Colon (tissue), 2 donors: Measurements from ENCODE around the gene MAP2K1.
"Not testable (repeated sequence)": the region's sequence is repeated elsewhere in the genome, so short reads cannot be mapped to it uniquely, and the experiment has no call there.

Source experiments
- FAIRE-seq: peaks from 2 replicates; lab custom pipeline; 2012; peaks lifted over from hg19 to GRCh38; lab: Jason Lieb, UNC
- donor health status: control.
- donor health status: control.

Gene MAP2K1

DNA sequence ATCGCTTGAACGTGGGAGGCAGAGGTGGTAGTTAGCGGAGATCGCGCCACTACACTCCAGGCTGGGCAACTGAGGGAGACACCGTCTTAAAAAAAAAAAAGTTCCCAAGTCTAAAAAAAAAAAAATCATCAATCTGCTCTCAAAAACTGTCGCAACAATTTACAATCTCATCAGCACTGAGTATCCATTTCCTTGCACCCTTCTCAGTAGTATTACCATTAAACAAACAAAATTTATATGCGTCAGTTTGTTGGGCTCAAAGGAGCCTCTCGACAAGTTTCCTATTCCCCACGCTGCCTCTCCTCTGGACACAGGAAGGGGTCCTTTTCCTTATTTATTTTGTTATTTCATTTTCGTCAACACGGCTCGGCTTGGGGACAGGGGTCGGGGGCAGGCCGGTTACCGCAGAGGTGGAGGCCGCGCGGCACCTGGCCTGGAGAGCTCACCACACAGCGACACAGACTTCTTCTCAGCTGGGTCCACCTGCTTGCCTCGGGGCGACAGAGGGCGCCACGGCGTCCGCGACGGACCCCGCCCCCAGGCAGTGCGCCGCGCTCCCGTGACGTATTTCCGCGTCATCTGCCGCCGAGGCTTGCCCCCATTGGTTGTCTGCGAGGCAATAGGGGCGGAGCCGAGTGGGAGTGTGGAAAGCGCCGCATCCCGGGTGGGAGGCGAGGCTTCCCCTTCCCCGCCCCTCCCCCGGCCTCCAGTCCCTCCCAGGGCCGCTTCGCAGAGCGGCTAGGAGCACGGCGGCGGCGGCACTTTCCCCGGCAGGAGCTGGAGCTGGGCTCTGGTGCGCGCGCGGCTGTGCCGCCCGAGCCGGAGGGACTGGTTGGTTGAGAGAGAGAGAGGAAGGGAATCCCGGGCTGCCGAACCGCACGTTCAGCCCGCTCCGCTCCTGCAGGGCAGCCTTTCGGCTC lies at the start of gene MAP2K1:
Gene MAP2K1 (plus strand): TSS at position 709 of the 920 bp plus-strand sequence. CDS start 436 bp downstream, outside the sequence.
- FAIRE-seq = no peak

DNA sequence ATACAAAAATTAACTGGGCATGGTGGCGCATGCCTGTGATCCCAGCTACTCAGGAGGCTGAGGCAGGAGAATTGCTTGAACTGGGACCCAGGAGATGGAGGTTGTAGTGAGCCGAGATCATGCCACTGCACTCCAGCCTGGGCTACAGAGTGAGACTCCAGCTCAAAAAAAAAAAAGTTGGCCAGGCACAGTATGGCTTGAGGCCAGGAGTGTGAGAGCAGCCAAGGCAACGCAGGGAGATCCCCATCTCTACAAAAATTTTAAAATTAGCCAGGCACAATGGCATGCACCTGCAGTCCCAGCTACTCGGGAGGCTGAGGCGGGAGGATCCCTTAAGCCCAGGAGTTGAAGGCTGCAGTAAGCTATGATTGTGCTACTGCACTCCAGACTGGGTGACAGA lies 38.2 kb upstream of the MAP2K1 start:
- FAIRE-seq = not testable (repeated sequence)

DNA sequence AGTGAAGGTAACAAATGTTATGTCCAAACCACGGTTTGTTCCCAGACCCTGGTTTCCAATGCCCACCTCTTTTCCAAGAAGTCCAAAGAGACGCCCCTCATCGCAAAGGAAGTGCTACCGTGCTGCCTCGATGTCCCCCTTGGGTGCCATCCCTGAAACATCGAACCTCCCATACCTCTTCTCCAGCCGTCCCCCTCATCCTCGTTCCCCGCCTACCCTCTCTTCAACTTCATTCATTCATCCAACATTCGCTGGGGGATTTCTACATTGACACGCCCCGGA lies 30.7 kb upstream of the MAP2K1 start:
- no peak for FAIRE-seq

DNA sequence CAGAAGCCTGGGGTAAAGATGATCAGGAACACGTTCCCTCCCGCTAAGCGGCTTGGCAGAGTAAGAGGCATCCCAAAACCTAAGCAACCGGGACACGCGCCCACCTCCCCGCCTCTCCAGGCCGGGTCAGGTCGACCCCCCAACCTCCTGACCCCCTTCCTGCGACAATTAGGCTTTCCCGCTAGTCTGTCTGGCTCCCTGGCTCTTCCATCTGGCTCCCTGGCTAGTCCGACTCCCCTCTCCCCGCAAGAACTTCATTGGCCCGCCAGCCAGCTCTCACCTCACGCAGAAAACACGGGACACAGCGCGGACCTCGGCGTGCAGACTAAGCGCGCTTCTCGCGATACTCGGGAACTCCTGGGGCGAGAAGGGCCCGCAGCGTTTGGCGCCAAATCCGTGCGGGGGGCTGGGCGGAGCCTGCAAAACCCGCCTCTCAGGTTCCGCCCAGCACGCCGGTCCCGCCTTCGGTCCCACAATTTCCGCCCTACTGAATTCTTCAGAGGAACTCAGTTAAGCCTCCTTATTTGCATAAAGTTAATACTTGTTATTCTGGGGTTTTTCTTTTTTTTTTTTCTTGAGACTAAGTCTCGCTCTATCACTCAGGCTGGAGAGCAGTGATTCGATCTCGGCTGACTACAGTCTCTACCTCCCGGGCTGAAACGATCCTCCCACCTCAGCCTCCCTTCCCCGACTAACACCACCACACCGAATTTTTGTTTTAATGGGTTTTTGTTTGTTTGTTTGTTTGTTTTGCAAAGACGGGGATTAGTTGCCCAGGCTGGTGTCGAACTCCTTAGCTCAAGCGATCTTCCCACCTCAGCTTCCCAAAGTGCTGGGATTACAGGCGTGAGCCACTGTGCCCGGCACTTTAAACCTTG lies 30.1 kb upstream of the MAP2K1 start, which contains the start of gene TIPIN:
Gene TIPIN (minus strand): TSS at position 327 of the 878 bp plus-strand sequence. CDS start 3,738 bp downstream, outside the sequence.
- no peak for FAIRE-seq

DNA sequence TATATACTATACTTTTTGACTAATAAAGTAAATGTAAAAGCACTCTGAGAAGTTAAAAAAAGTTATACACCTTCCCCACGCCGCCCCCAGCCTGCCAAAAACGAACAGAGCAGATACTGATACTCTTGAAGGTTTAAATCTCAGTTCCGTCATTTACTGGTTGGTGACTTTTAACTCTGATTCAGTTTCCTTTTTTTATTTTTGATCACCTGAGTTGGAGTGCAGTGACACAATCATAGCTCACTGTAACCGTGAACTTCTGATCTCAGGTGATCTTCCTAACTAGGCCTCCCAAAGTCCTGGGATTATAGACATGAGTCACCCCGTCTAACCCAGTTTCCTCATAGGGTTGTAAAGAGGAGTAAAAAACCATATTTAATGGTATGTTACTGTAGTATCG lies 27.0 kb upstream of the MAP2K1 start:
- FAIRE-seq = no peak

DNA sequence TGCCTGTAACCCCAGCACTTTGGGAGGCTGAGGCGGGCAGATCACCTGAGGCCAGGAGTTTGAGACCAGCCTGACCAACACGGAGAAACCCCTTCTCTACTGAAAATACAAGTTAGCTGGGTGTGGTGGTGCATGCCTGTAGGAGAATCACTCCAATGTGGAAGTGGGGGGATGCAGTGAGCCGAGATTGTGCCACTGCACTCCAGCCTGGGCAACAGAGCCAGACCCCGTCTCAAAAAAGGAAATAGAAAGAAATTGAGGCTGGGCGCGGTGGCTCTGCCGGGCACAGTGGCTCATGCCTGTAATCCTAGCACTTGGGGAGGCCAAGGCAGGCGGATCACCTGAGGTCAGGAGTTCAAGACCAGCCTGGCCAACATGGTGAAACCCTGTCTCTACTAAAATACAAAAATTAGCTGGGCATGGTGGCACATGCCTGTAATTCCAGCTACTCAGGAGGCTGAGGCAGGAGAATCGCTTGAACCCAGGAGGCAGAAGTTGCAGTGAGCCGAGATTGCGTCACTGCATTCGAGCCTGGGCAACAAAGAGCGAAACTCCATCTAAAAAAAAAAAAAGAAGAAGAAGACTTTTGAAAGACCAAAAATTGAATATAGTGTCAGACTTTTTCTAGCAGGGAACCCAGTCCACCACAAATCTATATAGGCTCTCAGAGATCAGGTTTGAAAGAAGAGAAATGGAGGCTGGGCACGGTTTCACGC lies 24.8 kb upstream of the MAP2K1 start:
- FAIRE-seq = not testable (repeated sequence)

DNA sequence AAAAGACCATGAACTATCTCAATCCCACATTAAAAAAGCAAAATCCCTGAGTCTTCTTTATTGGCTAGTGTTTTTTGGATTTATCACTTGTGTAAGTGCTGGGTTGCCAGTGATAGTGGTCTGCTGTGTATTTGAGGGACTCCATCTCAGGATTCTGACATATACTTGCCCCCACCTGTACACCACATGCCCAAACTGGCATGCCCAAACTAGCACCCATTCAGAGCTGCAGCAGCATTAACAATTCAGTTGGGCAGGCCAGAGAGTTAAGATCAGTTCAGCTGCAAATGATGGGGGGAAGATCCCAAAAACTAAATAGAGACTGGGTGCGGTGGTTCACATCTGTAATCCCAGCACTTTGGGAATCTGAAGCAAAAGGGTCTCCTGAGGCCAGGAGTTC lies 23.9 kb upstream of the MAP2K1 start:
- no peak for FAIRE-seq

DNA sequence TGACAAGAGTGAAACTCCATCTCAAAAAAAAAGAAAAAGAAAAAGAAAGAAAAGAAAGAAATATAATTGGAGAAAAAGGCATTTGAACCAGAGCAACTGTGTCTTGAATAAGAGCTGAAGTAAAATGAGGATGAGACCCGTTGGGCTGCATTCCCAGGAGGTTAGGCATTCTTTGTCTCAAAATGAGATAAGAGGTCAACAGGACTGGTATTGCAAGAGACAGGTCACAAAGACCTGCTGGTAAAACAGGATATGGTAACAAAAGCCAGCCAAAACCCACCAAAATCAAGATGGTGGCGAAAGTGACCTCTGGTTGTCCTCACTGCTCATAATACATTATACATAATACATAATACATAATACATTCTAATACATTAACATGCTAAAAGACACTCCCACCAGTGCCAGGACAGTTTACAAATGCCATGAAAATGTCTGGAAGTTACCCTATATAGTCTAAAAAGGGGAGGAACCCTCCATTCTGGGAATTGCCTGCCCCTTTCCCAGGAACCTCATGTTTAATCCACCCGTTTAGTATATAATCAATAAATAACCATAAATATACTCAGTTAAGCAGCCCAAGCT lies 21.7 kb upstream of the MAP2K1 start:
- no peak for FAIRE-seq

DNA sequence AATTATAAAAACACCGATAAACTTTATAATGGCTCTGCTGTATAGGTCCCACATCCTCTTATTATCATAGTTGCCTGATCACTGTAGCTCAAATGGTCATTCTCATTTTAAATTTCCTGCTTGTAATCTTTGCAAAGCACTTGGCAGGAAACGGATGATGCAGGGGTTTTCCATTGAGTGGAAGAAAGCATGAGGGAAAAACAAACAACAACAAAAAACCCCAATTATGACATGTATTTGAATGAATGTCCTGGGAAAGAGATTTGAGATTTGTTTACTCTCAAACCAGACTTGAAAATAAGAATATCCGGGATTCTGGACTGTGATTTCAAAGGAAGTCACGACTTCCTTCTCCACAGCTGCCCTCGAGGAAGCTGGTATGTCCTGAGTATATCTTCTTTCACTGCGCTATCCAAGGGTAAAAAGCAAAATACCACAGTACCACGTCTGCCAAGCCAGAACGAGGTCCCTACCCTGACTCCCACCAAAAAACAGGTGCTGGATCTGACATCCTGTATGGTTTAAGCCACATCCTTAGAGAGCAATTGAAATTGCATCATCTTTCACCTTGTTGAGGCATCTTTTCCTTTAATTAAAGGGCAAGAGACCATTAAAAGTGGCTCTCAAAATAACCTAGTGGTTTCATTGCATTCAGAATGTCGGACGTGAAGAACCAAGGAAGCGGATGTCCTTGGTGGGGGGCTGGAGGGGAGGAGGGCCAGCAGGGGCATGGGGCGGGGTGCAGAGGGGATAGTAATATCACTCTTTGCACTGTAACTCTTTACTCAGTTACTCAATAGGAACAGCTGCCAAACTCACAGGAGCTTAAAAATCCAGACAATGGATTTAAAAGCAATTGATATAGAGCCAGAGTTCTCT lies 16.7 kb upstream of the MAP2K1 start:
- FAIRE-seq = no peak

DNA sequence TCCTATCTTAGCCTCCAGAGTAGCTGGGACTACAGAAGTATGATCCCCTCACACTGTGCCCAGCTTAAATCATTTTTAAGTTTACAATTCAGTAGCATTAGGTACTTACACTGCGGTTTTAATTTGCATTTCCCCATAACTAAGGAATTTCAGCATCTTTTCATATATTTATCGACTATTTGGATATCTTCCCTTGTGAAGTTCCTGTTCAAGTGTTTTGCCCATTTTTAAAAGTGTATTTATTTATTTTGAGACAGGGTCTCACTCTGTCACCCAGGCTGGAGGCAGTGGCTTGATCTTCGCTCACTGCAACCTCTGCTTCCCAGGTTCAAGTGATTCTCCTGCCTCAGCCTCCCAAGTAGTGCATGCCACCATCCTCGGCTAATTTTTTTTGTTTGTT lies 12.5 kb upstream of the MAP2K1 start:
- FAIRE-seq = no peak

DNA sequence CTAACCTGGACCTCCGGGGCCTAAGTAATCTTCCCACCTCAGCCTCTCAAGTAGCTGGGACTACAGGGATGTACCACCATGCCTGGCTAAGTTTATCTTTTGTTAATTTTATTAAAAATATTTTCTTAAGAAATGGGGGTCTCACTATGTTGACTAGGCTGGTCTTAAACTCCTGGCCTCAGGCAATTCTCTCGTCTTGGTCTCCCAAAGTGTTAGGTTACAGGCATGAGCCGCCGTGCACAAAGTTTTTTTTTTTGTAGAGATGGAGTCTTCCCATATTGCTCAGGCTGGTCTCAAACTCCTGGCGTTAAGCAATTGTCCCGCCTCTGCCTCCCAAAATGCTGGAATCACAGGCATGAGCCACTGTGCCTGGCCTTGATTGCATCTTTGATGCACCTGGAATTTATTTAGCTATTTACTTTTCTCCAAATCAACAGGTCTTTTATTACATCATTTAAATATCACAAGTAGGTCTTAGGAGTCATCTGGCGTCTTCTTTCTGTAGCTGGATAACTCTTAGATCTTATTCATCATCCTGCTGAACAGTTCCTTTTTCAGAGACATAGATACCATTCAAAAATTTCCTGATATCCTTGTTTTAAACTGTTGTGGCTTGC lies 7.8 kb upstream of the MAP2K1 start:
- FAIRE-seq = no peak

DNA sequence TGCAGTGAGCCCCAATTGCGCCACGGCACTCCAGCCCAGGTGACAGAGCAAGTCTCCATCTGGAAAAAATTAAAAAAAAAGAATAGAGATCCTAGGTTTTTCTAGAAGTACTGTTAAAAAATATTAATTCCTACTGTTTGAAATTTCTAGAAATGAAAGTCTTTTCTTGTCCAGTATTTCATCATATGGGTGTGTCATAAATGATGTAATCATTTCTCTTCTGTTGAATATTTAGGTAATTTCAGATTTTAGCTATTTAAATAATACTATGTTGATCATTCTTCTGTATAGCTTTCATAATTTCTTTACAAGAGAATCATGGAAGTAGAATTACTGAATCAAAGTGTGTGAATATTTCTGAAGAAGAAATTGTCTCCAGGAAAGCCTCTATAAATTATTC lies 5.3 kb upstream of the MAP2K1 start:
- not testable (repeated sequence) for FAIRE-seq

DNA sequence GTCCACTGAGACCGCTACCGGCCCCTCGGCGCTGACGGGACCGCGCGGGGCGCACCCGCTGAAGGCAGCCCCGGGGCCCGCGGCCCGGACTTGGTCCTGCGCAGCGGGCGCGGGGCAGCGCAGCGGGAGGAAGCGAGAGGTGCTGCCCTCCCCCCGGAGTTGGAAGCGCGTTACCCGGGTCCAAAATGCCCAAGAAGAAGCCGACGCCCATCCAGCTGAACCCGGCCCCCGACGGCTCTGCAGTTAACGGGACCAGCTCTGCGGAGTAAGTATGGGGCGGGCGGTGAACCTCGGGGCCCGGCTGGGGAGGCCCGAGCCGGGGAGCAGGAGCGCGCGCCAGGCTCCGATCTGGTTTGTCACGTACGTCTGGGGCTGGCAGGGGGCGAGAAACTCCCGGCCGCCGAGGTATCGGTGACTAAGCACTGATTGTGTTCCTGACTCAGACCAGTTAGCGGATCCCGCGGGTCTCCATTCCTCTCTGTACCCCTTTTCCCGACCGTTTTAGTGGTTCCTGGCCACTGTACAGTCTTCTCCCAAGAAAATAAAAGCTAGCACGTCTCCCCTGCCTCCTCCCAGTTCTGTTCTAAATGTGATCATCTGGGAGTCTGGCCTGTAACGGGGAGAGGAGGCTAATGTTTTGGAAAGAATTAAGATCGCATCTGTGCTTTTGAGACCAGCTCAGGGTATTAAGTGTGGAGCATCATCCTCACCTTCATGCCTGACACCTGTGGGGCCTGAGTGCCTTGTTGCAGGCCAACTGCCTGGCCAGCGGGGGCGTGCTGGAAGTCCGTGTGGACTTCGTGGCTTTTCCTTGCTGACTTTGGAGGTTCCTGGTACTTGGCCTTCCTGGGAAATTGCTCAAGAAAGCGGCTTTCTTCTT lies 691 bp downstream of the MAP2K1 start:
- no peak for FAIRE-seq

DNA sequence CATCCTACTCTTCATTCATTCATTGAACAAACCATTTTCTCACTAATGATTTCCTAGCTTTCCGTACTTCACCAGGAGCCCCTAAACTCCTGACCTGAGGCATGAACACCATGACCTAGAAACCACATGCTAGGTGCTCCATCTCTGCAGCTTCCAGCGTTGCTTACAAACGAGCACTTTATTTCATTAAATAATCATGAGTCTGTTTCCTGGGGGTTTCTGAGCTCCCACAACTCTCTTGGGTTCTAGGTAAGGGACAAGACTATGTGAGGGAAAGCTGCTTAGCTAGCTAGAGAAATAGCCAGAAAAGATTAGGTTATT lies 1.3 kb downstream of the MAP2K1 start:
- FAIRE-seq = no peak

DNA sequence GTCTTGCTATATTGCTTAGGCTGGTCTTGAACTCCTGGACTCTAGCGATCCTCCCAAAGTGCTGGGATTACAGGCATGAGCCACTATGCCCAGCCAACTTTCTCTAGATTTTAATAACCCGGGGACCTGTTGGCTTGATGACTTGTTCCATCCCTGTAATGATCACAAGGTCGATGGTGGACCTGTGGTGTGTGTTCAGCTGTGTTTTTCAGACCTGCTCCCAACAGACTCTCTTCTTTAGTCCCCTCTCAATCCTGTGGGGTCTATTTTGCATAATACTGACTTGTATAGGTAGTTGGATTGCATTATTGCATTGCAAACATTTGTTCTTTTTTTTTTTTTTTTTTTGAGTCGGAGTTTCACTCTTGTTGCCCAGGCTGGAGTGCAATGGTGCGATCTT lies 1.9 kb downstream of the MAP2K1 start:
- no peak for FAIRE-seq

DNA sequence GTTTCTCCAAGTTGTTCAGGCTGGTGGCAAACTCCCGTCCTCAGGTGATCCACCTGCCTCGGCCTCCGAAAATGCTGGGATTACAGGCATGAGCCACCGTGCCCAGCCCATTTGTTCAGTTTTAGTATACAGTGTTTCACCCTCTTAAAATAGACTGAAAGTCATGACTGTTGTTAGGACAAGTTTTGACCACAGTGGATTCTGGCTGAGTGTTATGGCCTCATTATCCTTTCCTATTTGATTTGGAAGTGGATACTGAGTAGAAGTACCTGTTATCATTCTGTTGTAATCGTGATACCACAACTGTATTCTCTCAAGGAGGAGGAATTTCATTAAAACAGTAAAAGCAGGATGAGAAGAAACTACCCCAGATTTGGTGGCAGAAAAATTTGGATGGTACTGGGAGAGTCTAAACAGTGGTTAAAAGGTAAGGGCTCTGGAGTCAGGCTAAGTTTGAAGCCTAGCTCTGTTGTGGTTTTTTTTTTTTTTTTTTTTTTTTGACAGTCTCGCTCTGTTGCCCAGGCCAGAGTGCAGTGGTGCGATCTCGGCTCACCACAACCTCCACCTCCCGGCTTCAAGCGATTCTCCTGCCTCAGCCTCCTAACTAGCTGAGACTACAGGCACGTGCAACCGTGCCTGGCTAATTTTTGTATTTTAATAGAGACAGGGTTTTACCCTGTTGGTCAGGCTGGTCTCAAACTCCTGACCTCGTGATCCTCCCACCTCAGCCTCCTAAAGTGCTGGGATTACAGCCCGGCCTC lies 2.6 kb downstream of the MAP2K1 start:
- FAIRE-seq = no peak

DNA sequence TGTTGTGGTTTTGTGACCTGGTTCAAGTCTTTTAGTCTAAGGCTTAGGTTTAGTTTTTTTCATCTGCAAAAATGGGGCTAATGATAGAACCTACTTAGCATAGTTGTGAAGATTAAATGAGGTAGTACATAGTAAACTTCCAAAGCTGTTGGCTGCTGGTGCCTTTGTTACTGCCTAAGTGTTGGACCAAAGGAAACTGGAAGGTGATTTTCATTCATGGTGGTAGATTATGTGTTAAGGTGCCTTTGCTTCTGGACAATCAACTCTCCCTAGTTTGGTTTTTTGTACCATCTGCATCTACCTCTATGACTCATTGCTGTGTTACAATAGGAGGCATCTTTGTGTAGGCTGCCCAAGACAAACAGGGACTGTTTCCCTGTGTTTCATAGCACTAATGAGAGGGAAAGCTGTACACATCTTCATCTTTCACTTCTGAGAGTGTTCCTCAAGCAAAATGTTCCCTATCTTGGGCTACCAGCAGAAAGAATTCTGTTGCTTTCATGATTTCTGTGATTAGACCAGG lies 3.2 kb downstream of the MAP2K1 start:
- FAIRE-seq = no peak

DNA sequence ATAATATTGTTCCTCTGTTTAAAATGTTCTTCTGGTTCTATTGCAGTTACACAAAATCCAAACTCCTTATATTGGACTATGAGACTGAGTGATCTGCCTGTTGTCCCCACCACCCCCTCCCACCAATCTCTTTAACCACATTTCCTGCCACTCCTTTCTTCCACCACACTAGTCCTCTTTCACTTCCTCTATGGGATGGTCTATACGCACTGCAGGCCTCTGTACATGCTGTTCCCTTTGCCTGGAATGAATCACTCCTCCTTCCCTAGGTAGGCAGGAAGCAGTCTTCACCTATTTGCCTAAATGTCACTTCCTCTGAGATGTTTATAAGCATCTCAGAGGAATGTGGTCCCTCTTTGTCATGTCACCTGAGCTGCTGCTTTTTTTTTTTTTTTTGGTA lies 4.0 kb downstream of the MAP2K1 start:
- FAIRE-seq = no peak

DNA sequence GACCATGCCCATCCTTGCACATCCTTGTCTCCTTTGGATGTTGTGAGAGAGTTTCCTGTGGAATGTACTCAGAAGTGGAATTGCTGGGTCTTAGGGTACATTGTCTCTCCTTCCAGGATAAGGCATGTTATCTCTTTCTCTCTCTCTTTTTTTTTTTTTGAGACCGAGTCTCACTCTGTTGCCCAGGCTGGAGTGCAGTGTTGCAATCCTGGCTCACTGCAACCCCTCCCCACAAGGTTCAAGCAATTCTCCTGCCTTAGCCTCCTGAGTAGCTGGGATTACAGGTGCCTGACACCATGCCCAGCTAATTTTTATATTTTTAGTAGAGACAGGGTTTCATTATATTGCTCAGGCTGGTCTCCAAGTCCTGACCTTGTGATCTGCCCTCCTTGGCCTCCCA lies 6.3 kb downstream of the MAP2K1 start:
- not testable (repeated sequence) for FAIRE-seq
